Measurements from ENCODE around the gene DACT3. TPM values are rescaled to one million over a fixed set of nuclear protein-coding genes. Genes with fewer than 3 reads are reported as not detected.

The DACT3 gene
- polyA plus RNA-seq, 1 of the 3 experiments (the other 2 are of a cell fraction), result 9.5 TPM

DNA sequence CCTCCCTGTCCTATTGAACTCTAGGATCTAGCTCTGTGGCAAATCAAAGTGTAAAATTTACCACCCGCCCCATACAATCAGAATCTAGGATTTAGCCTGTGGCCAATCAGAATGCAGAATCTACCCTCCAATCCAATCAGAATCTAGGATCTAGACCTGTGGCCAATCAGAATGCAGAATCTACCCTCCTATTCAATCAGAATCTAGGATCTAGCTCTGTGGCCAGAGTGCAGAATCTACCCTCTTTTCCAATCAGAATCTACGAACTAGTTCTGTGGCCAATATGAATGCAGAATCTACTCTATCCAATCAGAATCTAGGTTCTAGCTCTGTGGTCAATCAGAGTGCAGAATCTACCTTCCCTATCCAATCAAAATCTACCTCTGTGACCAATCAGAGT, 30.1 kb upstream of the DACT3 start:
- peak; percentile 24 for DNase-seq
- no peak overlapping the region for H3K4me3 ChIP-seq (ENCODE audit: low read depth in 2 of 2, low read length in 1 of 2)
- no peak overlapping the region for H3K9ac ChIP-seq
- peaks cover 49 to 52% of the 10 kb centered on the region in 2 experiments for H3K36me3 ChIP-seq (replicated peaks in 1 of 2; ENCODE audit: control insufficient read depth in 1 of 2, insufficient read depth in 2 of 2, low read length in 1 of 2)
- no peak overlapping the region for H3K4me2 ChIP-seq
- H2AFZ ChIP-seq (ENCODE audit: low read depth), result no peak overlapping the region
- WGBS (ENCODE audit: low lambda C conversion rate), result 50% methylated on average over 2 of the region's 2 CpGs
- no peaks in the 10 kb centered on the region for H3F3A ChIP-seq (replicated peaks; ENCODE audit: insufficient read depth)
- no peaks in the 10 kb centered on the region for H3K27me3 ChIP-seq (ENCODE audit: insufficient read depth)
- H3K27ac ChIP-seq (ENCODE audit: low read depth in 2 of 2, low read length in 1 of 2), result no peak overlapping the region
- H3K9me3 ChIP-seq, result no peaks in the 10 kb centered on the region
- TF ChIP-seq SMC3 (IDR thresholded peaks at IDR 0.05; ENCODE audit: low read depth, low read length) (no peak), JUND (IDR thresholded peaks at IDR 0.05) (no peak), RFX5 (IDR thresholded peaks at IDR 0.05; ENCODE audit: low read length) (no peak), POLR2AphosphoS5 (IDR thresholded peaks at IDR 0.05; ENCODE audit: low read depth, low read length) (no peak), CHD2 (IDR thresholded peaks at IDR 0.05; ENCODE audit: low read length, partially characterized antibody) (no peak), SIN3A (IDR thresholded peaks at IDR 0.05; ENCODE audit: borderline replicate concordance, low read depth, low read length) (no peak), EZH2phosphoT487 (IDR thresholded peaks at IDR 0.05; ENCODE audit: borderline replicate concordance, low read depth) (no peak)
- TF ChIP-seq, protein P1, sequence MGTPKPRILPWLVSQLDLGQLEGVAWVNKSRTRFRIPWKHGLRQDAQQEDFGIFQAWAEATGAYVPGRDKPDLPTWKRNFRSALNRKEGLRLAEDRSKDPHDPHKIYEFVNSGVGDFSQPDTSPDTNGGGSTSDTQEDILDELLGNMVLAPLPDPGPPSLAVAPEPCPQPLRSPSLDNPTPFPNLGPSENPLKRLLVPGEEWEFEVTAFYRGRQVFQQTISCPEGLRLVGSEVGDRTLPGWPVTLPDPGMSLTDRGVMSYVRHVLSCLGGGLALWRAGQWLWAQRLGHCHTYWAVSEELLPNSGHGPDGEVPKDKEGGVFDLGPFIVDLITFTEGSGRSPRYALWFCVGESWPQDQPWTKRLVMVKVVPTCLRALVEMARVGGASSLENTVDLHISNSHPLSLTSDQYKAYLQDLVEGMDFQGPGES (IDR thresholded peaks at IDR 0.05; ENCODE audit: low read depth, low read length), result no peak
- TF ChIP-seq, protein P2, sequence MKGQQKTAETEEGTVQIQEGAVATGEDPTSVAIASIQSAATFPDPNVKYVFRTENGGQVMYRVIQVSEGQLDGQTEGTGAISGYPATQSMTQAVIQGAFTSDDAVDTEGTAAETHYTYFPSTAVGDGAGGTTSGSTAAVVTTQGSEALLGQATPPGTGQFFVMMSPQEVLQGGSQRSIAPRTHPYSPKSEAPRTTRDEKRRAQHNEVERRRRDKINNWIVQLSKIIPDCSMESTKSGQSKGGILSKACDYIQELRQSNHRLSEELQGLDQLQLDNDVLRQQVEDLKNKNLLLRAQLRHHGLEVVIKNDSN (IDR thresholded peaks at IDR 0.05; ENCODE audit: borderline replicate concordance, low read depth), result no peak
- TF ChIP-seq, protein P3, sequence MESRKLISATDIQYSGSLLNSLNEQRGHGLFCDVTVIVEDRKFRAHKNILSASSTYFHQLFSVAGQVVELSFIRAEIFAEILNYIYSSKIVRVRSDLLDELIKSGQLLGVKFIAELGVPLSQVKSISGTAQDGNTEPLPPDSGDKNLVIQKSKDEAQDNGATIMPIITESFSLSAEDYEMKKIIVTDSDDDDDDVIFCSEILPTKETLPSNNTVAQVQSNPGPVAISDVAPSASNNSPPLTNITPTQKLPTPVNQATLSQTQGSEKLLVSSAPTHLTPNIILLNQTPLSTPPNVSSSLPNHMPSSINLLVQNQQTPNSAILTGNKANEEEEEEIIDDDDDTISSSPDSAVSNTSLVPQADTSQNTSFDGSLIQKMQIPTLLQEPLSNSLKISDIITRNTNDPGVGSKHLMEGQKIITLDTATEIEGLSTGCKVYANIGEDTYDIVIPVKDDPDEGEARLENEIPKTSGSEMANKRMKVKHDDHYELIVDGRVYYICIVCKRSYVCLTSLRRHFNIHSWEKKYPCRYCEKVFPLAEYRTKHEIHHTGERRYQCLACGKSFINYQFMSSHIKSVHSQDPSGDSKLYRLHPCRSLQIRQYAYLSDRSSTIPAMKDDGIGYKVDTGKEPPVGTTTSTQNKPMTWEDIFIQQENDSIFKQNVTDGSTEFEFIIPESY (IDR thresholded peaks at IDR 0.05; ENCODE audit: borderline replicate concordance, low read depth), result no peak
- TF ChIP-seq, protein P4, sequence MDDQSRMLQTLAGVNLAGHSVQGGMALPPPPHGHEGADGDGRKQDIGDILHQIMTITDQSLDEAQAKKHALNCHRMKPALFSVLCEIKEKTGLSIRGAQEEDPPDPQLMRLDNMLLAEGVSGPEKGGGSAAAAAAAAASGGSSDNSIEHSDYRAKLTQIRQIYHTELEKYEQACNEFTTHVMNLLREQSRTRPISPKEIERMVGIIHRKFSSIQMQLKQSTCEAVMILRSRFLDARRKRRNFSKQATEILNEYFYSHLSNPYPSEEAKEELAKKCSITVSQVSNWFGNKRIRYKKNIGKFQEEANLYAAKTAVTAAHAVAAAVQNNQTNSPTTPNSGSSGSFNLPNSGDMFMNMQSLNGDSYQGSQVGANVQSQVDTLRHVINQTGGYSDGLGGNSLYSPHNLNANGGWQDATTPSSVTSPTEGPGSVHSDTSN (IDR thresholded peaks at IDR 0.05), result no peak
- H3K9me2 ChIP-seq, result no peaks in the 10 kb centered on the region
- H4K20me1 ChIP-seq (ENCODE audit: insufficient read depth), result no peaks in the 10 kb centered on the region
- H3K79me2 ChIP-seq (ENCODE audit: insufficient read depth), result no peaks in the 10 kb centered on the region
- H3K4me1 ChIP-seq (ENCODE audit: control insufficient read depth in 1 of 2, insufficient read depth in 2 of 2, low read depth in 1 of 2, low read length in 1 of 2), result no peaks in the 10 kb centered on the region
- POLR2A ChIA-PET, result no interaction called here
- CTCF ChIA-PET, result interaction anchor here (1.0 to 2.3 kb wide), 4 partner anchors 13 to 77 kb away, joined by 3 to 17 read pairs (median 3); no protein-coding TSS in a partner anchor

GRCh38 chr19:46689358-46689757, 28.4 kb upstream of the DACT3 start:
- Histone ChIP-seq H3K9ac (no peak overlapping the region), H3K9me2 (no peaks in the 10 kb centered on the region), H3K4me3 (ENCODE audit: low read depth in 2 of 2, low read length in 1 of 2) (no peak overlapping the region), H3F3A (replicated peaks; ENCODE audit: insufficient read depth) (no peaks in the 10 kb centered on the region), H3K79me2 (ENCODE audit: insufficient read depth) (no peaks in the 10 kb centered on the region), H2AFZ (ENCODE audit: low read depth) (no peak overlapping the region), H3K4me2 (no peak overlapping the region), H3K27me3 (ENCODE audit: insufficient read depth) (no peaks in the 10 kb centered on the region), H3K4me1 (ENCODE audit: control insufficient read depth in 1 of 2, insufficient read depth in 2 of 2, low read depth in 1 of 2, low read length in 1 of 2) (no peaks in the 10 kb centered on the region), H4K20me1 (ENCODE audit: insufficient read depth) (no peaks in the 10 kb centered on the region), H3K27ac (ENCODE audit: low read depth in 2 of 2, low read length in 1 of 2) (no peak overlapping the region), H3K9me3 (no peaks in the 10 kb centered on the region), H3K36me3 (replicated peaks in 1 of 2; ENCODE audit: control insufficient read depth in 1 of 2, insufficient read depth in 2 of 2, low read length in 1 of 2) (peaks cover 41 to 49% of the 10 kb centered on the region in 2 experiments)
- CTCF ChIA-PET, result no interaction called here
- 89% methylated on average over 10 of the region's 14 CpGs for WGBS (ENCODE audit: low lambda C conversion rate)
- no peak for TF ChIP-seq FOXM1 (IDR thresholded peaks at IDR 0.05; ENCODE audit: low read depth)
- DNase-seq, result no peak
- POLR2A ChIA-PET, result no interaction called here

All from SK-N-SH (cell line).